Liver (tissue), 9 donors: ENCODE measurements around the gene SH3BP5. TPM values are rescaled to one million over a fixed set of nuclear protein-coding genes. Genes with fewer than 3 reads are reported as not detected.

Source experiments
- DNase-seq: peaks from one replicate; pipeline ENCODE4 v3.0.0-alpha.2; 2017; ENCODE audit warnings: low spot score
- H3K27ac ChIP-seq, 2 donors: one replicate each; pipeline ENCODE4 v1.7.0; 2013; ENCODE audit warnings: inconsistent platforms in 2 of 2, low read length in 2 of 2, control low read depth in 1 of 2, low read depth in 1 of 2, mild to moderate bottlenecking in 1 of 2
- H3K27me3 ChIP-seq, 4 donors: one replicate each; pipeline versions ENCODE4 v1.6.1 to v1.7.0; 2013; ENCODE audit warnings: low read length in 3 of 4, inconsistent platforms in 1 of 4, mild to moderate bottlenecking in 1 of 4, moderate library complexity in 1 of 4; ENCODE audit not compliant: control insufficient read depth in 4 of 4, insufficient read depth in 4 of 4
- H3K36me3 ChIP-seq, 4 donors: one replicate each; pipeline versions ENCODE4 v1.6.1 to v1.7.0; 2013; ENCODE audit warnings: low read length in 3 of 4, mild to moderate bottlenecking in 3 of 4, low read depth in 1 of 4, moderate library complexity in 1 of 4; ENCODE audit not compliant: control insufficient read depth in 4 of 4, insufficient read depth in 3 of 4
- H3K4me1 ChIP-seq, 4 donors: one replicate each; pipeline versions ENCODE4 v1.6.1 to v1.7.0; 2013; ENCODE audit warnings: low read length in 3 of 4, mild to moderate bottlenecking in 3 of 4, moderate library complexity in 1 of 4; ENCODE audit not compliant: control insufficient read depth in 4 of 4, insufficient read depth in 4 of 4
- H3K4me3 ChIP-seq, 3 donors: one replicate each; pipeline versions ENCODE4 v1.6.1 to v1.7.0; 2013; ENCODE audit warnings: low read length in 3 of 3, control low read depth in 1 of 3, low read depth in 1 of 3, mild to moderate bottlenecking in 1 of 3
- H3K9ac ChIP-seq, 2 donors: one replicate each; pipeline ENCODE4 v1.7.0; 2013; ENCODE audit warnings: low read length in 2 of 2, mild to moderate bottlenecking in 2 of 2, moderate library complexity in 2 of 2, control low read depth in 1 of 2, low read depth in 1 of 2
- H3K9me3 ChIP-seq, 4 donors: one replicate each; pipeline versions ENCODE4 v1.6.1 to v1.7.0; 2013; ENCODE audit warnings: low read length in 3 of 4; ENCODE audit not compliant: control insufficient read depth in 4 of 4
- CTCF ChIP-seq: fragments of 150-350 bp; IDR thresholded peaks from 2 replicates; pipeline ENCODE4 v1.5.1; 2017; ENCODE audit warnings: improper control_type of control experiment, low read depth, low read length; ENCODE audit not compliant: missing input control
- EGR1 ChIP-seq, 2 donors: IDR thresholded peaks; 2 replicates each; pipeline ENCODE4 v1.6.1; 2016 to 2018; ENCODE audit warnings: antibody characterized with exemption in 2 of 2, low read depth in 2 of 2
- FOXA1 ChIP-seq: IDR thresholded peaks from 2 replicates; pipeline ENCODE4 v1.6.1; 2016; ENCODE audit warnings: antibody characterized with exemption
- FOXA2 ChIP-seq: IDR thresholded peaks from 2 replicates; pipeline ENCODE4 v1.6.1; 2016; ENCODE audit warnings: antibody characterized with exemption
- GABPA ChIP-seq, 2 donors: IDR thresholded peaks in 1 of 2; conservative IDR thresholded peaks in 1 of 2; 2 replicates each; pipeline ENCODE4 v1.6.1; 2016; ENCODE audit warnings: antibody characterized with exemption in 2 of 2, mild to moderate bottlenecking in 1 of 2, moderate library complexity in 1 of 2
- HNF4A ChIP-seq, 2 donors: conservative IDR thresholded peaks; 2 replicates each; pipeline ENCODE4 v1.6.1; 2016; ENCODE audit warnings: antibody characterized with exemption in 2 of 2, mild to moderate bottlenecking in 2 of 2
- HNF4G ChIP-seq: IDR thresholded peaks from 2 replicates; pipeline ENCODE4 v1.6.1; 2016; ENCODE audit warnings: antibody characterized with exemption
- JUND ChIP-seq, 2 donors: IDR thresholded peaks; 2 replicates each; pipeline ENCODE4 v1.6.1; 2016; ENCODE audit warnings: antibody characterized with exemption in 2 of 2
- MAX ChIP-seq: IDR thresholded peaks from 2 replicates; pipeline ENCODE4 v1.6.1; 2016; ENCODE audit warnings: antibody characterized with exemption
- NR2F2 ChIP-seq: IDR thresholded peaks from 2 replicates; pipeline ENCODE4 v1.6.1; 2016; ENCODE audit warnings: antibody characterized with exemption
- RAD21 ChIP-seq, 2 donors: IDR thresholded peaks; 2 replicates each; pipeline ENCODE4 v1.6.1; 2016; ENCODE audit warnings: antibody characterized with exemption in 2 of 2, mild to moderate bottlenecking in 2 of 2
- REST ChIP-seq: IDR thresholded peaks from 2 replicates; pipeline ENCODE4 v1.6.1; 2016; ENCODE audit warnings: antibody characterized with exemption, mild to moderate bottlenecking
- RXRA ChIP-seq, 2 donors: IDR thresholded peaks; 2 replicates each; pipeline ENCODE4 v1.6.1; 2017 to 2018; ENCODE audit warnings: antibody characterized with exemption in 2 of 2, mild to moderate bottlenecking in 1 of 2
- SP1 ChIP-seq: IDR thresholded peaks from 2 replicates; pipeline ENCODE4 v1.6.1; 2018; ENCODE audit warnings: antibody characterized with exemption, mild to moderate bottlenecking
- TAF1 ChIP-seq: conservative IDR thresholded peaks from 2 replicates; pipeline ENCODE4 v1.6.1; 2016; ENCODE audit warnings: antibody characterized with exemption, mild to moderate bottlenecking
- YY1 ChIP-seq: IDR thresholded peaks from 2 replicates; pipeline ENCODE4 v1.6.1; 2016; ENCODE audit warnings: antibody characterized with exemption, mild to moderate bottlenecking
- ZBTB33 ChIP-seq: IDR thresholded peaks from 2 replicates; pipeline ENCODE4 v1.6.1; 2016; ENCODE audit warnings: antibody characterized with exemption
- WGBS: extraction: QIAGEN DNeasy Blood & Tissue Kit; methylation state at CpG from one replicate; pipeline ENCODE4 v1.1.7; 2013; 5-methylcytosine and 5-hydroxymethylcytosine counted together
- polyA plus RNA-seq, 2 donors: library from polyadenylated mRNA; stranded (reverse) in 1 of 2; unstranded in 1 of 2; fragments of 200-250 nt in 1 of 2; fragments of >200 nt in 1 of 2; fragmentation: Nextera tagmentation in 1 of 2; extraction: Ambion mirVana in 1 of 2; gene quantifications; one replicate each; pipeline versions ENCODE4 v1.2.1 to v1.2.3, GENCODE V29; 2013 to 2015
- total RNA-seq, 2 donors: library from RNA; depleted of rRNA; stranded (reverse); fragments of >200 nt; gene quantifications; one replicate each; pipeline ENCODE4 v1.2.3, GENCODE V29; 2014
- TF ChIP-seq, protein P1 (sequence below): IDR thresholded peaks from 2 replicates; pipeline ENCODE4 v1.6.1; 2016; ENCODE audit warnings: antibody characterized with exemption
- donor health status: healthy.
- donor health status: healthy.
- donor health status: healthy.
- donor health status: healthy.
- donor health status: healthy.

Gene SH3BP5
- total and polyA plus RNA-seq, 4 donors = 3.5 to 17.9 (median 11.8) TPM

GRCh38 chr3:15255215-15255614 lies 77.2 kb downstream of the SH3BP5 start:
- Histone ChIP-seq H3K4me3 (no peak overlapping the region), H3K9me3 (no peaks in the 10 kb centered on the region), H3K27ac (no peak overlapping the region), H3K36me3 (peaks cover 10 to 77% (median 61%) of the 10 kb centered on the region in 4 donors), H3K9ac (no peak overlapping the region), H3K27me3 (no peaks in the 10 kb centered on the region), H3K4me1 (no peaks in the 10 kb centered on the region)
- TF ChIP-seq GABPA (IDR thresholded peaks at IDR 0.05 in 1 of 2, conservative IDR thresholded peaks at IDR 0.05 in 1 of 2) (no peak), FOXA2 (no peak), ZBTB33 (no peak), FOXA1 (no peak), YY1 (no peak), TAF1 (no peak), HNF4G (no peak), SP1 (no peak), HNF4A (conservative IDR thresholded peaks at IDR 0.05) (no peak), RAD21 (IDR thresholded peaks at IDR 0.05) (no peak), NR2F2 (no peak), RXRA (IDR thresholded peaks at IDR 0.05) (no peak), EGR1 (IDR thresholded peaks at IDR 0.05; ENCODE audit: low read depth in 2 of 2) (no peak), CTCF (no peak), JUND (IDR thresholded peaks at IDR 0.05) (no peak), MAX (no peak), REST (no peak)
- TF ChIP-seq, protein P1, sequence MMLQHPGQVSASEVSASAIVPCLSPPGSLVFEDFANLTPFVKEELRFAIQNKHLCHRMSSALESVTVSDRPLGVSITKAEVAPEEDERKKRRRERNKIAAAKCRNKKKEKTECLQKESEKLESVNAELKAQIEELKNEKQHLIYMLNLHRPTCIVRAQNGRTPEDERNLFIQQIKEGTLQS = no peak
- DNase-seq = no peak
- 94% methylated on average over 2 of the region's 2 CpGs for WGBS
